Right atrium auricular region (tissue), 2 donors: ENCODE results near the gene DDX23. TPM values are rescaled to one million over a fixed set of nuclear protein-coding genes. Genes with fewer than 3 reads are reported as not detected.

ENCODE experiments used
- DNase-seq: peaks from one replicate; pipeline ENCODE4 v3.0.0-alpha.2; 2019; ENCODE audit warnings: low spot score
- H3K27ac ChIP-seq, 2 donors: fragments of 200-600 bp; sonication (generic); 1 replicate in 1 of 2; 2 replicates in 1 of 2; pipeline ENCODE4 v1.5.1; 2016 to 2019
- H3K27me3 ChIP-seq, 2 donors: fragments of 200-600 bp; sonication (generic); one replicate each; pipeline versions ENCODE4 v1.5.1 to v1.6.0; 2017 to 2019
- H3K36me3 ChIP-seq: fragments of 200-600 bp; sonication (generic); one replicate; pipeline ENCODE4 v1.5.1; 2016
- H3K4me1 ChIP-seq, 2 donors: fragments of 200-600 bp; sonication (generic); one replicate each; pipeline versions ENCODE4 v1.5.1 to v1.6.0; 2017 to 2019
- H3K4me3 ChIP-seq, 2 donors: fragments of 200-600 bp; sonication (generic); 1 replicate in 1 of 2; 2 replicates in 1 of 2; pipeline ENCODE4 v1.5.1; 2017 to 2019; ENCODE audit warnings: mild to moderate bottlenecking in 1 of 2, moderate library complexity in 1 of 2
- H3K9me3 ChIP-seq, 2 donors: fragments of 200-600 bp; sonication (generic); one replicate each; pipeline ENCODE4 v1.5.1; 2019
- total RNA-seq, 2 donors: library from RNA; depleted of rRNA; stranded (reverse); fragments of >200 nt; gene quantifications; one replicate each; pipeline ENCODE4 v1.1.0, GENCODE V29; 2016
- TF ChIP-seq, protein P1 (sequence below), 2 donors: fragments of 200-600 bp; sonication (generic); IDR thresholded peaks; one replicate each; pipeline ENCODE4 v1.5.1; 2019; ENCODE audit warnings: antibody characterized with exemption in 2 of 2

The DDX23 gene
- total RNA-seq, result 10 to 100 TPM; 28.3 to 34.2 TPM

DNA sequence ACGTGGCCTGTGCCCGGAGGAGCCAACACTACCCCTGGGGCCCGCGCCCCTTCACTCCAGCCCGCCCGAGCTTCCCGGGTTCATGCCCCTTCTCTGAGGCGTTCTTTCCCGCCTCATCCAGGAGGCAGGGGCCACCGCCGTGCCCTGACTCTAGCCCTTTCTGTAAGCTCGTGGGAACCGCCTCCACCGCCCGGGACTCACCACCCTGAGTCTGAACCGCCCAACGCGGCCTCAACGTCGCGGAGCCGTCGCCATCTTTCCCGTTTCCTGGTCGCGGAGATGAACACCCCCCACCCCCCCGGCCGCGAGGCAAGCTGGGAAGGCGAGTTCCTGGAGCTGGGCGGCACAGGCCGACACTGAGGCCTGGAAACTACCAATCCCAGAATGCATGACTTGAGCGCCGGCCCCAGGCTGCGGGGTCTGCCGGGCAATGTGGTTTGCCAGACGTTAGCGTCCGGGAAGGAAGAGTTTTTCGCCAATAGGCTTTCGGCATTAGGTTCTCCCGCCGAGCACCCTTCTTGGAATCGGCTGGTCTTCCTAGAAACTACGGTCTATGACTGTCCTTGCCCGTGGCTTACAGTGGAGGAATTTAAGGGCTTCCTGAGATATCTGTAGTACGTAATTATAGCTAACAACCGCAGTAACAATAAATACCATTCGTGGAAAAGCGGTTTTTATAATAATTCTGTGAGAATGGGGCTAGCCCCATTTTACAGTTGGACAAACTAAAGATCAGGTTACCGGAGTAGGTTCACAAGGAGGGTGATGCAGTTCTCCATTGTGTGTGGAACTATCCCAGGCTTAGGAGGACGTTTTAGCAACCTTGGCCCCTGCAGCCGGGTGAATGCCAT is at the start of gene DDX23:
Gene DDX23 (minus strand): TSS at position 281 of the 851 bp plus-strand sequence. CDS start 6,381 bp downstream, outside the sequence.
- Histone ChIP-seq H3K9me3 (no peaks in the 10 kb centered on the region), H3K4me1 (peaks cover 0 to 27% of the 10 kb centered on the region in 2 donors), H3K27me3 (no peaks in the 10 kb centered on the region), H3K36me3 (no peaks in the 10 kb centered on the region), H3K27ac (peak within 1 kb of the TSS; percentile 77 to 78), H3K4me3 (peak within 1 kb of the TSS; percentile 86 to 95)
- TF ChIP-seq, protein P1, sequence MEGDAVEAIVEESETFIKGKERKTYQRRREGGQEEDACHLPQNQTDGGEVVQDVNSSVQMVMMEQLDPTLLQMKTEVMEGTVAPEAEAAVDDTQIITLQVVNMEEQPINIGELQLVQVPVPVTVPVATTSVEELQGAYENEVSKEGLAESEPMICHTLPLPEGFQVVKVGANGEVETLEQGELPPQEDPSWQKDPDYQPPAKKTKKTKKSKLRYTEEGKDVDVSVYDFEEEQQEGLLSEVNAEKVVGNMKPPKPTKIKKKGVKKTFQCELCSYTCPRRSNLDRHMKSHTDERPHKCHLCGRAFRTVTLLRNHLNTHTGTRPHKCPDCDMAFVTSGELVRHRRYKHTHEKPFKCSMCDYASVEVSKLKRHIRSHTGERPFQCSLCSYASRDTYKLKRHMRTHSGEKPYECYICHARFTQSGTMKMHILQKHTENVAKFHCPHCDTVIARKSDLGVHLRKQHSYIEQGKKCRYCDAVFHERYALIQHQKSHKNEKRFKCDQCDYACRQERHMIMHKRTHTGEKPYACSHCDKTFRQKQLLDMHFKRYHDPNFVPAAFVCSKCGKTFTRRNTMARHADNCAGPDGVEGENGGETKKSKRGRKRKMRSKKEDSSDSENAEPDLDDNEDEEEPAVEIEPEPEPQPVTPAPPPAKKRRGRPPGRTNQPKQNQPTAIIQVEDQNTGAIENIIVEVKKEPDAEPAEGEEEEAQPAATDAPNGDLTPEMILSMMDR (IDR thresholded peaks at IDR 0.05), result peak in 1 of 2 donors; percentile 18
- DNase-seq, result peak; percentile 96

DNA sequence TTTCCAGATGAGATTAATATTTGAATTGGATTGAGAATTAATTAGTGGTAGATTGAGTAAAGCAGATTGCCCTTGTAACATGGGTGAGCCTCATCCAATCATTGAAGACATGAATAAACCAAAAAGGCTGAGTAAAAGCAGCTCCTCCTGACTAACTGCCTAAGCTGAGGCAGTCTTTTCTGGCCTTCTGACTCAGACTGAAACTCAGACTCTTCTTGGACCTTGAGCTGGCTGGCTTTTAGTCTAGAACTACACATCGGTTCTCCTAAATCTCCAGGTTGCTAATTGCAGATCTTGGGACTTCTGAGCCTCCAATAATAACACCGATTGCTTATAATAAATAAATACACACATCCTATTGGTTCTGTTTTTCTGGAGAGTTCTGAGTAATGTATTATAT is 49.3 kb upstream of the DDX23 start:
- no peak for DNase-seq
- Histone ChIP-seq H3K27me3 (no peaks in the 10 kb centered on the region), H3K4me1 (peaks cover 0 to 7% of the 10 kb centered on the region in 2 donors)

DNA sequence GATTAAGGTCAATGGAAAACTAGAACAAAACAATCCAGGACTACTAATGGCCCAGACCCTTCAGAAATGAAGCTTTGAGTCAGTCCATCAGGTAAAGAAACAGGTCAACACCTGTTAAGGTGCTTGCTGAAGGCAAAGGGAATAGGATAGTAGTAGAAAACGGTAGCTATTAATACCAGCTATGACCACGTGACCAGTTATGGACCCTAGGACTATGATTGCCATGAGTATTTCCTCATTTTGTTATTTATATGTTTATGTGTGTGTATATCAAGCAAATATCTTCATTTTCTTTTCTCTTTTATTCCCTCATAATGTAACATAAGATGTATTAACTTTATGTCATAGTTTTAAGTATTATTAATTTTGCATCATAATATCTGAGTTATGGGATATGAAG is 47.7 kb upstream of the DDX23 start:
- no peak for DNase-seq
- TF ChIP-seq, protein P1 (IDR thresholded peaks at IDR 0.05), result no peak
- no peaks in the 10 kb centered on the region for H3K27me3 ChIP-seq

More for the DNA sequence above, 49.3 kb upstream of the DDX23 start:
- no peaks in the 10 kb centered on the region for H3K9me3 ChIP-seq
- no peak overlapping the region for H3K4me3 ChIP-seq
- TF ChIP-seq, protein P1 (IDR thresholded peaks at IDR 0.05), result no peak
- no peaks in the 10 kb centered on the region for H3K36me3 ChIP-seq
- H3K27ac ChIP-seq, result no peak overlapping the region

DNA sequence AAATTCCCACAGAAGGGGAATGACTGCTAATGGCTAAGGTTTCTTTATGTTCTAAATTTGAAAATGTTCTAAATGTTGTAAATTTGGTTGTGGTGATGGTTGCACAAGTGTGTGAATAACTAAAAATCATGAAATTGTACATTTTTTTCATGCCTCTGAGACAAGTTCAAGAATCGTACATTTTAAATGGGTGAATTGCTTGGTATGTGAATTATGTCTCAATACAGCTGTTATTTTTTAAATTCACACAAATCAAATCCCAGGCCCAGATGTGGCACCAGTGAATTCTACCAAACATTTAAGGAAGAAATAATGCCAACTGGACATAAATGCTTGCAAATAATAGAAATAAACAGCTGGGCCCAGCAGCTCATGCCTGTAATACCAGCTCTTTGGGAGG is 42.3 kb upstream of the DDX23 start:
- H3K4me1 ChIP-seq, result peaks cover 0 to 10% of the 10 kb centered on the region in 2 donors
- no peak overlapping the region for H3K4me3 ChIP-seq
- no peaks in the 10 kb centered on the region for H3K27me3 ChIP-seq
- DNase-seq, result no peak
- no peak overlapping the region for H3K27ac ChIP-seq
- H3K36me3 ChIP-seq, result no peaks in the 10 kb centered on the region
- TF ChIP-seq, protein P1 (IDR thresholded peaks at IDR 0.05), result no peak
- H3K9me3 ChIP-seq, result no peaks in the 10 kb centered on the region

More for the DNA sequence above, 47.7 kb upstream of the DDX23 start:
- Histone ChIP-seq H3K4me3 (no peak overlapping the region), H3K9me3 (no peaks in the 10 kb centered on the region), H3K4me1 (peaks cover 0 to 7% of the 10 kb centered on the region in 2 donors), H3K36me3 (no peaks in the 10 kb centered on the region), H3K27ac (no peak overlapping the region)

DNA sequence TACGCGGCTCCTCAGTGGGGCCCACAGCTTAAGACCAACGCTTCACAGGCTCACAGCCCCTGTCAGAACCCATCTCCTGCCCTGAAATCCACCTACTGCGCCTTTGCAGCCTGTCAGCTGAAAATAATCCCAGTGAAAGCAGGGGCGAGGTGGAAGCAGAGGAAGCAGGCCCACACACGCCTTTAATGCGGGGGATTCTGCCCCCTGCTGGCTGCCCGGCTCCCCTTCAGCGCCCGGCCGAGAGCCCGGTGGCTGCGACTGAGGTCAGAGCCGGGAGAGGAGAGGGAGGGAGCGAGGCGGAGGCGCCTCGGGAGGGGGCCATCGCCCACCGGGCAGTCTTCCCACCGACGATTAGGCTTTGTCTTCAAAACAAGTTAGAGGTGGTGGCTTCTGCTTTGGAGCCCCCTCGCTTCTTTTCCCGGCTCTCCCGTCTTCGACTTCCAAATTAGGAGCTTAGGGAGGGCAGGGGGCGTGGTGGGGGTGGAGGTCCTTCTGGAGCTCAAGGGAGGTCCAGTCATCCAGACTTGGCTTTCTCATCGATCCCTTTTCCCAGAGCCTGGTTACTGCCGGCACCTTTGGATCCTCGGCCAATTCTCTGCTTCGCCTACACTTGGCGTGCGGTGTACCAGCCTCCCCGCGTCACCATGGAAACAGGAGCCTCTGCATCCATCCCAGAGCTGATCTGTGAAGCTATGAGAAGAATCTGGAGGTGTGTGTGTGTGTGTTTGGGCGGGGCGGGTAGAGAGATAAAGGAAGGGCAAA is 38.9 kb upstream of the DDX23 start:
- Histone ChIP-seq H3K36me3 (no peaks in the 10 kb centered on the region), H3K4me3 (peak overlapping the region; percentile 20 to 40), H3K4me1 (peaks cover 0 to 10% of the 10 kb centered on the region in 2 donors), H3K27me3 (no peaks in the 10 kb centered on the region), H3K9me3 (no peaks in the 10 kb centered on the region), H3K27ac (no peak overlapping the region)
- TF ChIP-seq, protein P1 (IDR thresholded peaks at IDR 0.05), result peak; percentile 68 to 94
- peak; percentile 78 for DNase-seq
